Stimulated activated CD4-positive, alpha-beta T cell treated with anti-CD3 and anti-CD28 coated beads, Interleukin-1b, Interleukin-23, amount 100 ng/mL, for 1 hour (primary cell): ENCODE results near the gene ICAM2.

Experiments used
- DNase-seq, 2 donors: peaks; one replicate each; pipeline ENCODE4 v3.0.0-alpha.2; 2020; ENCODE audit warnings: low read depth in 2 of 2

The ICAM2 gene

DNA sequence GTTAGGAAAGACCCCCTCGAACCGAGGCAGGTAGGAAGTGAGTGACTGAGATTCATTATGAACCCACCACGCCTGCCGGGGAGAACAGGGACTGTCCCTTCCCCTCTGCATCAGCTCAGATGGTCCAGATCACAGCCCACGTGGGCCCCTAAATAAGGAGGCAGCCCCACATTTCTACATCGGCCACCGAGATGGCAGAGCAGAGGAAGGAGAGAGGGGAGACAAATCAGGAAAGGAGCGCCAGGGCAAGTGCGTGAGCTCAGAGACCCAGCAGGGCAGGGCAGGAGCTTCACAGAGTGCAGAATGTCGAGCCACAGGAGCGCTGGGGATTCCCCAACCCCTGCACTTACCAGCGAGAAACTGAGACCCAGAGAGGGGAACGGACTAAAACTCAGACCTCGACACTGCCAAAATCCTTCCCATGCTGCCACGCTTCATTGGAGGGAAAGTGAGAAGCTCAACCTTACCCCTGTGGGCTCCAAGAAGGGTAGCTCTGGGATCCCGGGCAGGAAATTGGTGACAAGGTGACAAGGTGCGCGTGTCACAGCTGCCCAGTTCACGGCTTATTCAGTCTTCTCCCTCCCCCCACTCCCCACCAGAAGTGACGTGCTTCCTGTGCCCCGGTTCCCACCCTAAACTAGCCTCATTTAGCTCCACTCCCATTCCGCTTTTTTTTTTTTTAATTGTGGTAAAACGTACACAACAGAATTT is at the start of gene ICAM2:
Gene ICAM2, minus strand, starts transcription at position 578 of the 711 bp plus-strand sequence. CDS start 13,942 bp downstream, outside the sequence.
- DNase-seq = peak; percentile 49 to 81

DNA sequence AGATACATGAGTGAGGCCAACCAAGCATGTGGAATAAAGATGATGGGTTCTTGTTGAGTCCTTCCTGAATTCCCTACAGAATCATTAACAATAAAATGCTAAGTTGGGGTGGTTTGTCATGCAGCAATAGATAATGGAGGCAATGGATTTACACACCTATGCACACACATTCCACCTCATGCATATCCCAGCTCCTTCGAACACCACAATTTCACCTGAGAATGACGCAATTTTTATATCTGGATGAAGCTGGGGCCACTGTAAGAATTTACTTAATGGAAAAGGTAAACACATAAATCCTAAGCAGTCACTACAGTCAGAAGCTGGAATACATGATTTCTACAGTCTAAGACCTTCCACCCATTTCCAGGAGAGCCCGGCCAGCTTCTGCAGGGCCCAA is 49.8 kb upstream of the ICAM2 start:
- DNase-seq = no peak

GRCh38 chr17:64069143-64069542 is 48.7 kb upstream of the ICAM2 start:
- no peak for DNase-seq

DNA sequence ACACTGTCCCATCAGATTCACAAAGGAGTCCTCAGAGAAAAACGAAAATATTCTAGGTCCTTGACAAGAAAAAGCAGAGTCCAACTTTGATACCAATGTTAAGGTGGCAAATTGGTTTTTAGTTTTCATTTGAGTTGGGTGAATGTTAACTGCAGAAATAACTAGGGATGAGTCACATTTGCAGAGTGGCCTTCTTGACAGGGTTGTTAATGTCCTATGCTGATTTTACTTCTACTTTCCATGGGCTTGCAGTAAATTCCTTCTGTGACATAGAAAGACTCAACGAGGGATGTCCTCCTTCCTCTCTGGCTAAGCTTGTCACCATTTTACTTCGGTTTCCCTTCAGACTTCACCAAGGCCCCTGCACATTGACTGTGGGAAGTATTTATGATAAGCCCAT is 47.2 kb upstream of the ICAM2 start:
- no peak for DNase-seq

DNA sequence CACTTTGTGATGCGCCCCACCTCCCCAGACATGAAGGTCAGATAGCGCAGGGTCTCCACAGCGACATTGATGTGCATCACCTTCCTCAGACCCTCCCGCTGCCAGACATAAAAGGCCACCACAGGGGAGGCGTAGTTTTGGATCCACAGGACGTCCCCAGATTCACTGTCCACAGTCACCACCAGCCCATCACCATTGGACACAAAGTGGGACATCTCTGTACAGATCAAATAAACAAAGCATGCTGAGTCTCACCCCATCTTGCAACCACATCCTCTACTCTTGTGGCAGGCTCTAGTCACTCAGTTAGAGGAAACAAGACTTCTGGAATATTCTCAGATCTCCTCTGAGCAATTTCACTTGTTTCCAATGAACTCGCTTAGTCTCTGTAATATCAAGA is 46.3 kb upstream of the ICAM2 start:
- no peak for DNase-seq

DNA sequence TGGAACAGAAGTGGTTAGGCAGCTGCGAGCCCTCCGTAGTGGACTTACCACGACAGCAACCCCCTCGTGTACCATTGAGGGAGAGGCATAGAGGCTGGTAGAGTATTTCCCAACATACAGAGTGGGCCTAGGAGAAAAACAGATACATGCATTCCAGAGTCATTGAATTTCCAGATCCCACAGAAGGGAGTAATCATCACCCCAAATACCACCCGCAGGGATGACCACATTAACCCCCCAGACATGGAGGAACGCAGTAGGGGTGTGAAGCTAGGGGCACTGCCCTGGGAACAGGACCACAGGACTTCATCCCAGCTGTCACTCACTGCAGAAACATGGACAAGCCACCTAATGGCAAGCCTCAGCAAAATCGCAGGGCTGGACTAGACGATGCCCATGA is 44.7 kb upstream of the ICAM2 start:
- DNase-seq = no peak

DNA sequence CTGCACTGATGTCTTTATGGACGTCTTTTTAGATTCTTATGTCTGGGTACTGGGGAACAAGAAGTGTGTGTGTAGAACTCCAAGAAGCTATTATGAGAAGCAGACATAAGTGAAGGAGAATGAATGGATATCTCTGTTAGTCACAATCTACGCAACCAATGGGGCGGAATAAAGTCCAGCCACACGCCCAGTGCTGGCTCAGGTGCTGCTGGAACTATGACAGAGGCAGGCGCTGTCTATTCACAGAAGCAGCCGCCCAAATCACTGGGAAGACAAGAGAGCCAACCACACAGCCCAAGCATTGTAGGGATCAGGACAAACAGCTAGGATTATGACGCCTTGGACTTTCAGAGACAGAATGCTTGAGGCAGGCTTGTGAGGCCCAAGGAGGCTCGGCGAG is 43.9 kb upstream of the ICAM2 start:
- no peak for DNase-seq

- DNase-seq = peak in 1 of 2 donors; percentile 25
Measured at GRCh38 chr17:64063766-64064224, 43.4 kb upstream of the ICAM2 start.

- DNase-seq = no peak
Measured at GRCh38 chr17:64063088-64063487, 42.7 kb upstream of the ICAM2 start.

DNA sequence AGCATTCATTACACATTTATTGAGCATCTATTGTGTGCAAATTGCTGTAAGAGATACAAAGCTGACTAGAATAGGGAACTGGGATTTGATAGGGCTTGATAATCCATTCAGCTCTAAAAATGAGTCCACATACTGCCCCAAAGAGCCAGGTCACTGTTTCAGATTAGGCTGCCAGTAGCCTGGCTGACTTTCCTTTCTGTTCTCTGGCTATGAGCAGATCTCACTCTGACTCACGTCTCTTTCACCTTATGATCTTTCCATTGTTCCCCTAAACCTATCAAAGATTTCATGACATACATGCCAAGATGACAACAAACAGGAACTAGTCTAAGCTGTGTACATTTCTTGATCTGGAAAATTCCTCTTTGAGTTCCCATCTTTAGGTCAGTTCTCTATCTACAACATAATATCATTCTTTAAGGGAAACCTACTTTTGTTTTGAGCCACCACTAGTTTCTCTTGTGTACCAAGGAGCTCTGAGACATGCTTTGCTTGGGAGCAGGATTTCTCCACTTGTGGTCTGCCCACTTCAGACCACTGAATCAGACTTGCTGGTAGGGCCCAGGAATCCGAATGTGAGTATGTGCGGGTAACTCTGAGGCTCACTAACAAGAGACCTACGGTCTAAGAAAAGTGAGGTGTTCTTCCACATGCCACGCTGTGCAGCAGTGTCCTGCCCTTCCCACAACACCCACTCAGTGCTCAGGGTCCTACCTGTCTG is 40.9 kb upstream of the ICAM2 start:
- DNase-seq = no peak

GRCh38 chr17:64060331-64060730 is 39.9 kb upstream of the ICAM2 start:
- no peak for DNase-seq

DNA sequence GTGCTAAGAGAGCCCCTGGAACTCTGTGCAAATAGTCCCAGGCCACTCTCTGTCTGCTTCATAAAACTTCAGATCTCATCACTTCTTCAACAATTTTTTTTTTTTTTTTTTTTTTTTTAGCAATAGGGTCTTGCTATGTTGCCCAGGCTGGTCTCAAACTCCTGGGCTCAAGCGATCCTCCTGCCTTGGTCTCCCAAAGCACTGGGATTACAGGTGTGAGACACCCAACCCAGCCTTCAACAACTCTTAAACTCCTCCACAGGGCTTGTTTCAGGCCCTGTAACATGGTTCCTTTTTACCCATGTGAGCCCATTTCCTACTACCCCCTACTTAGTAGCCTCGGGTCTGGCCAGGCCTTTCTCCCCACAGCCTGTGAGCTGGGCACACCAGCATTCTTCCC is 39.3 kb upstream of the ICAM2 start:
- no peak for DNase-seq

DNA sequence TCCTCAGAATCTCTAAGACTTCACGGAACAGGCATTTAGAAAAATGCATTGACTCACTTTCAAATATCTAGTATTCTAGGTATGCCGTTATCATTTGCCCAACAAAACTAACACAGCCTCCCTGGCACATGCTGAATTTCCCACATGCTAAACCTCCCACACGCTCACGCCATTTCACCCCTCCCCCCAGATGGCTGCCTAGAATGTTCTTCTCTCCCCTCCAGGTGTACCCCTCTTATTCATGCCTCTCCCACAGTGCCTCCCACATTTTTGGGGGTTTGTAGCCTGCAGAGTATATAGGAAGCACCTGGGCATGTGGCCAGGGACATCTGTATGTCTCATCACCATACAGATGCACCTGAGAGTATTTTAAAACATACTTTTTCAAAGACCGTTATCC is 38.2 kb upstream of the ICAM2 start:
- DNase-seq = no peak

- DNase-seq = no peak
Measured at GRCh38 chr17:64057701-64058263, 37.3 kb upstream of the ICAM2 start.

DNA sequence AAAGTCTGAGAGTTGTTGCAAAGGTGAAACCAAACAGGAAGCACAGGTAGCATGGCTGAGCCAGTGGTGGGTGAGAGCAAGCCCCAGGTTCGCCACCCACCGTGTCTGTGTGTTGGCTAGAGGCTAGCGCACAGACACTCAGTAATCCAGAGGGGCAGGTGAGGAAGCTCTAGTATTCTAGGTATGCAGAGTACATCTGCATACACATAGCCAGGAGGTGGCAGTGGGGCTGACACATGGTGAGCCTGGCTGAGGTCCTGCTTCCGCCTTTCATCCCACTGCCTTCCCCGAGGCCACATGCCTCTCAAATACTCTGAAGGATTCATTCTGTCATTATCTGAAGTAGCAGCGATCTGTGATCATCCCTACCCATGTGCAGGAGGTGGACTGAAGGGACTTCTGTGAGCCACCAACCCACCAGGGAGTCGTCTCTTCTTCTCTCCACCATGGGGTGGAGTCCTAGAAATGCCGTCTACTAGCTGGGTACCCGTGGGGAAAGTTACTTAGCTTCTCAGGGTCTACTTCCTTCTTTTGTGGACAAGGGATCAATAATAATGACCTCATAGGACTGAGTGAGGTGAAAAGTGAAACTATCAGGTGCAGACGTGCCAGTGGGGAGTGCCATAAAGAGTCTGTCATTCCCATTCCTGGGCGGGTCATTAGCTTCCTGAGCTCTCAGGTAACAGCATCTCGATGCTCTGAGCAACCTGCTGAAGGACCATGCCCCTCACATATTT is 36.0 kb upstream of the ICAM2 start:
- no peak for DNase-seq

GRCh38 chr17:64055183-64056142 is 35.0 kb upstream of the ICAM2 start:
- no peak for DNase-seq

GRCh38 chr17:64054304-64054703 is 33.9 kb upstream of the ICAM2 start:
- no peak for DNase-seq

DNA sequence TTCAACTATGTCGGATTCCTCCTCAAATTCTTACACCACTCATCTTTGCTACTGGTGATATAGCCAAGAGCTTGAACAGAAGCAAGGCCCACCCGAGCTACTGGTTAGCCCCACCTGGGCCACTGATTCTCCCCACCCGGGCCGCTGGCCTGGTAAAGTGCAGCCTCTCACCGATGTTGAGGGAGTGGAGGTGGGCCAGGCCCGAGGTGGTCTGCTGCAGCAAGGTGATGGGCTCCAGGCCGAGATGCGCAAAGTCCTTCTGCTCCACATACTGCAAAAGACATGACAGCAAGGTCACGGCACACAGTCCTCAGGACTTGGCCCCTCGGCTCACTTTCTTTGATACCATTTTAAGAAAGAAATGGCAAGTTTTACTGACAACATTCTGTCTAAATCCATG is 32.7 kb upstream of the ICAM2 start:
- no peak for DNase-seq

GRCh38 chr17:64051153-64051552 is 30.7 kb upstream of the ICAM2 start:
- no peak for DNase-seq

GRCh38 chr17:64048805-64049204 is 28.4 kb upstream of the ICAM2 start:
- no peak for DNase-seq

DNA sequence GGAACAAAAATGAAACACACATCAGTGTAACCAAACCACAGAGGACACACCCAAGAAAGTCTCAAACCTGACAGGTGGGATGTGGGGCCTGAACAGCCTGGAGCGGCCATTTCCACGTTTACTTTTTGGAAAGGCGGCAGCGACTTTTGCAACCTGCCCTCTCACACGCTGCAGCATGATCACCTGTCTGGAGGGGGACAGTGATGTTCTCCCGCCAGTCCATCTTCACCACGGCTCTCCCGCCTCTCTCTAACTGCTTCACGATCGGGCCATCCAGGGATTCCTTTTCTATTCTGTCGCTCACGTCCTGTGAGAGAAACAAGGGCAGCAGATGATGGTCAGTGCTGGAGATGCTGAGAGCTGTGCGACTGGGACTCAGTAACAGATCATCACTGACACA is 24.7 kb upstream of the ICAM2 start:
- no peak for DNase-seq
